ES-I3 (cell line): ENCODE measurements around the gene CYLD.

ENCODE experiments used
- H3K36me3 ChIP-seq: 2 replicates; pipeline ENCODE4 v1.6.1; 2013; ENCODE audit warnings: mild to moderate bottlenecking, low read length, control low read depth, moderate library complexity; ENCODE audit not compliant: insufficient read depth
- H3K4me1 ChIP-seq: 2 replicates; pipeline ENCODE4 v1.6.1; 2013; ENCODE audit warnings: mild to moderate bottlenecking, control low read depth, low read length; ENCODE audit not compliant: insufficient read depth
- H3K9ac ChIP-seq: 2 replicates; pipeline ENCODE4 v1.6.1; 2013; ENCODE audit warnings: low read depth, mild to moderate bottlenecking, low read length, moderate library complexity
- H3K9me3 ChIP-seq: 2 replicates; pipeline ENCODE4 v1.6.1; 2013; ENCODE audit warnings: mild to moderate bottlenecking, low read length, moderate library complexity; ENCODE audit not compliant: control insufficient read depth, insufficient read depth

Gene CYLD

GRCh38 chr16:50719401-50720337 is 22.2 kb upstream of the CYLD start:
- no peaks in the 10 kb centered on the region for H3K4me1 ChIP-seq
- no peaks in the 10 kb centered on the region for H3K9me3 ChIP-seq
- no peak overlapping the region for H3K9ac ChIP-seq
- no peaks in the 10 kb centered on the region for H3K36me3 ChIP-seq

DNA sequence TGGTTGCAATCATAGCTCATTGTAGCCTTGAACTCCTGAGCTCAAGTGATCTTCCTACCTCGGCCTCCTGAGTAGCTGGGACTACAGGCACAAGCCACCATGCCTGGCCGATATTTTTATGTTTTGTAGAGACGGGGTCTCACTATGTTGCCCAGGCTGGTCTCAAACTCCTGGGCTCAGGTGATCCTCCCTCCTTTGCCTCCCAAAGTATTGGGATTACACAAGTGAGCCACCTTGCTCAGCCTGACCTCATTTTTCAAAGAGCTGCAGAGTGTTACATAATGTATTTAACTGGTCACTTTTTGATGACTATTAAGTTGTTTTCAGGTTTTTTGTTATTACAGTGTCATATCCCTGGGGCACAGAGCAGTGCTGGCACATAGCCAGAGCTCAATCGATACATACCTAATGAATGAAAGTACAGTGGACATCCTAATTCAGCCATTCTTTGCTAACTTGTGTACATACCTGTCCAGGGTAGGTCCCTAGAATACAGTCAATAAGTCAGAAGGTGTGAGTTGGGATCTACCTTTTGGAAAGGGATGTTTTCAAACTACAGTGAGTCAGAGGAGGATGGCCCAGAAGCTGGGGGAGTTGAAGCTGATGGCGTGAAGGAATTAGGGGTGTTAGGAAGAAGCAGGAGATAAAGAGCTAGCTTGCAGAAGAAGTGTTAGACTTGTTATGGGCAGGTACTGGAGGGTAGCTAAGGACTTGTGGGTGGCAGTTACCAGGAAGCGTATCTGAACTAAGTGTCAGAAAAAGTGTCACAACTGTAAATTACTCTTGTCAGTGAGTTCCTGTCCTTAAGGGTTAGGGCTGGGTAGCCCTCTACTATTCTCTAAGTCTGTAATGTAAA is 20.1 kb upstream of the CYLD start:
- Histone ChIP-seq H3K9ac (no peak overlapping the region), H3K4me1 (no peaks in the 10 kb centered on the region), H3K36me3 (no peaks in the 10 kb centered on the region), H3K9me3 (no peaks in the 10 kb centered on the region)

DNA sequence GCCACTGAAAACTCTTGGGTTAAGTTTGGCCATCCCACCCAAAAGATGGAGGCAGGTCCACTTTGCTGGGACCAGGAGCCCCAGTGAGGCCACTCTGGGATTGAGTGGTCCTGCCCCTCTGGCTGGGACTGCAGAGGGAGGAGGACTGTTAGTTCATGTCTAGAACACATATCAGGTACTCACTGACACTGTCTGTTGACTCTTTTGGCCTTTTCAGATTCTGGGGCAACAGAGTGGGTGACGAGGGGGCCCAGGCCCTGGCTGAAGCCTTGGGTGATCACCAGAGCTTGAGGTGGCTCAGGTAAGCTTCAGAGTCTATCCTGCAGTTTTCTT is 19.5 kb upstream of the CYLD start:
- Histone ChIP-seq H3K9me3 (no peaks in the 10 kb centered on the region), H3K4me1 (no peaks in the 10 kb centered on the region), H3K9ac (no peak overlapping the region), H3K36me3 (no peaks in the 10 kb centered on the region)

GRCh38 chr16:50722960-50723359 is 18.9 kb upstream of the CYLD start:
- Histone ChIP-seq H3K4me1 (no peaks in the 10 kb centered on the region), H3K9me3 (no peaks in the 10 kb centered on the region), H3K36me3 (no peaks in the 10 kb centered on the region), H3K9ac (no peak overlapping the region)

DNA sequence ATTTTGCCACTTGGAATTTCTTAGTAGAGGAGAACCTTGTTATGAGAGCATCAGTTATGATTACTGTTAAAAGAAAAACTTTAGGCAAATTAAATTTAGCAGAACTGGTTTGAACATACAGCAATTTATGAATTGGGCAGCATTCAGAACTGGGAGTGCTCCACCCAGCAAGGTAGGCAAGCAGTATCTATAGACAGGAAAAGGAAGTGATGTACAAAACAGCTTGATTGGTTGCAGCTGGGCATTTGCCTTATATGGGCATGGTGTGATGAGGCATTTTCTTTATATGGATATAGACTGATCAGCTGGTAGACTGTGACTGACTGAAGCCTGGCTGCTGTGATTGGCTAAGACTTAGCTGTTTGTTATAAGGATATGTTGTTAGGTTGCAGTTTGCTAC is 17.6 kb upstream of the CYLD start:
- Histone ChIP-seq H3K4me1 (no peaks in the 10 kb centered on the region), H3K9ac (no peak overlapping the region), H3K36me3 (no peaks in the 10 kb centered on the region), H3K9me3 (no peaks in the 10 kb centered on the region)

- H3K9me3 ChIP-seq: no peaks in the 10 kb centered on the region
- no peak overlapping the region for H3K9ac ChIP-seq
- H3K36me3 ChIP-seq: no peaks in the 10 kb centered on the region
- H3K4me1 ChIP-seq: 0 out of 2 replicates have a peak, but pooled peaks cover 2% of the 10 kb centered on the region
Measured at GRCh38 chr16:50731130-50731988, 10.5 kb upstream of the CYLD start.

DNA sequence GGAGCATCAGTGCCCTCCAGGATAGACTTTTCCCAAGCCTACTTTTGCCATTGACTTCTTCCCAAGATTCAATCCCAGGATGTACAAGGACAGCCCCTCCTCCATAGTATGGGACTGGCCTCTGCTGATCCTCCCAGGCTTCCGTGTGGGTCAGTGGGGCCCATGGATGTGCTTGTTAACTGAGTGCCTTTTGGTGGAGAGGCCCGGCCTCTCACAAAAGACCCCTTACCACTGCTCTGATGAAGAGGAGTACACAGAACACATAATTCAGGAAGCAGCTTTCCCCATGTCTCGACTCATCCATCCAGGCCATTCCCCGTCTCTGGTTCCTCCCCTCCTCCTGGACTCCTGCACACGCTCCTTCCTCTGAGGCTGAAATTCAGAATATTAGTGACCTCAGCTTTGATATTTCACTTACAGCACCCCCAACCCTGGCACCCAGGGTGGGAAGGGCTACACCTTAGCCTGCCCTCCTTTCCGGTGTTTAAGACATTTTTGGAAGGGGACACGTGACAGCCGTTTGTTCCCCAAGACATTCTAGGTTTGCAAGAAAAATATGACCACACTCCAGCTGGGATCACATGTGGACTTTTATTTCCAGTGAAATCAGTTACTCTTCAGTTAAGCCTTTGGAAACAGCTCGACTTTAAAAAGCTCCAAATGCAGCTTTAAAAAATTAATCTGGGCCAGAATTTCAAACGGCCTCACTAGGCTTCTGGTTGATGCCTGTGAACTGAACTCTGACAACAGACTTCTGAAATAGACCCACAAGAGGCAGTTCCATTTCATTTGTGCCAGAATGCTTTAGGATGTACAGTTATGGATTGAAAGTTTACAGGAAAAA is 9.7 kb upstream of the CYLD start:
- Histone ChIP-seq H3K9me3 (no peaks in the 10 kb centered on the region), H3K36me3 (no peaks in the 10 kb centered on the region), H3K9ac (no peak overlapping the region), H3K4me1 (0 out of 2 replicates have a peak, but pooled peaks cover 2% of the 10 kb centered on the region)

GRCh38 chr16:50733468-50733867 is 8.4 kb upstream of the CYLD start:
- Histone ChIP-seq H3K9me3 (no peaks in the 10 kb centered on the region), H3K9ac (no peak overlapping the region), H3K36me3 (no peaks in the 10 kb centered on the region), H3K4me1 (0 out of 2 replicates have a peak, but pooled peaks cover 2% of the 10 kb centered on the region)

GRCh38 chr16:50735629-50736122 is 6.2 kb upstream of the CYLD start:
- Histone ChIP-seq H3K9ac (no peak overlapping the region), H3K4me1 (0 out of 2 replicates have a peak, but pooled peaks cover 2% of the 10 kb centered on the region), H3K9me3 (no peaks in the 10 kb centered on the region), H3K36me3 (no peaks in the 10 kb centered on the region)

GRCh38 chr16:50736448-50736847 is 5.4 kb upstream of the CYLD start:
- no peak overlapping the region for H3K9ac ChIP-seq
- H3K9me3 ChIP-seq: no peaks in the 10 kb centered on the region
- H3K4me1 ChIP-seq: 0 out of 2 replicates have a peak, but pooled peaks cover 2% of the 10 kb centered on the region
- no peaks in the 10 kb centered on the region for H3K36me3 ChIP-seq

GRCh38 chr16:50737420-50737959 is 4.4 kb upstream of the CYLD start:
- Histone ChIP-seq H3K9me3 (no peaks in the 10 kb centered on the region), H3K4me1 (0 out of 2 replicates have a peak, but pooled peaks cover 2% of the 10 kb centered on the region), H3K36me3 (no peaks in the 10 kb centered on the region), H3K9ac (no peak overlapping the region)

- H3K4me1 ChIP-seq: peaks cover 8% of the 10 kb centered on the region; the same call in 1 of the 2 replicates
- no peak overlapping the region for H3K9ac ChIP-seq
- H3K9me3 ChIP-seq: no peaks in the 10 kb centered on the region
- H3K36me3 ChIP-seq: no peaks in the 10 kb centered on the region
Measured at GRCh38 chr16:50739031-50739430, 2.9 kb upstream of the CYLD start.

DNA sequence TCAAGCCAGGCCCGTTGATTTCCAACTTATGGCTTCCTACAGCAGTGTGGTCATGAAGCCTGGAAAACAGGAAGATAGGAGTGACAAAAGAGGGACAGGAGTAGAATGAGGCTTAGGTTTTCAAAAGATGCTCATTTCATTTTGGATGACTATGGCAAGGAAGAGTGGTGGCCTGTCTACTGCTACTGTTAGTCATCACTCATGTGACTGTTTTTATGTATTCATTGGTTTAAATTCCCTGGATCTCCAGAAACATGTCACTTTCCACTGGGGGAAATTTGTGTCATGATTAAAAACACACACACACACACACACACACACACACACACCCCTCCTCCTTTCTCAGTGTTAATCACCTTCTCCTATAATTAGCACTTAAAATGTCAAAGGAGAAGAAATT is 1.1 kb upstream of the CYLD start:
- Histone ChIP-seq H3K4me1 (peaks cover 15% of the 10 kb centered on the region; the same call in 1 of the 2 replicates), H3K36me3 (no peaks in the 10 kb centered on the region), H3K9me3 (no peaks in the 10 kb centered on the region), H3K9ac (no peak overlapping the region)
